DOHH2 (cell line): Measurements from ENCODE around the gene MAPK11.
A peak's percentile ranks its signal among the peaks of the same experiment; 100 is the strongest.

Experiments
- H3F3A ChIP-seq: fragments of 200-600 bp; sonication (generic), shearing (Covaris generic); 2 replicates; pipeline ENCODE4 v1.6.0; 2016; ENCODE audit warnings: antibody characterized with exemption, mild to moderate bottlenecking; ENCODE audit not compliant: control insufficient read depth, insufficient read depth
- H3K27ac ChIP-seq: fragments of 200-600 bp; sonication (generic); 2 replicates; pipeline ENCODE4 v1.5.1; 2014; ENCODE audit warnings: low read depth, mild to moderate bottlenecking, low read length, moderate library complexity
- H3K27me3 ChIP-seq: fragments of 200-600 bp; sonication (generic); 2 replicates; pipeline ENCODE4 v1.6.1; 2014; ENCODE audit warnings: mild to moderate bottlenecking, low read length, mixed read lengths; ENCODE audit not compliant: control insufficient read depth
- H3K36me3 ChIP-seq: fragments of 200-600 bp; sonication (generic); 2 replicates; pipeline ENCODE4 v1.6.1; 2014; ENCODE audit warnings: mild to moderate bottlenecking, low read length, moderate library complexity, mixed read lengths; ENCODE audit not compliant: control insufficient read depth
- H3K4me1 ChIP-seq: fragments of 200-600 bp; sonication (generic); 2 replicates; pipeline ENCODE4 v1.6.1; 2014; ENCODE audit warnings: mild to moderate bottlenecking, low read length, mixed read lengths; ENCODE audit not compliant: control insufficient read depth
- H3K4me2 ChIP-seq: fragments of 200-600 bp; sonication (generic); 2 replicates; pipeline ENCODE4 v1.6.0; 2014; ENCODE audit warnings: mild to moderate bottlenecking, low read length, moderate library complexity
- H3K4me3 ChIP-seq: fragments of 200-600 bp; sonication (generic); 2 replicates; pipeline ENCODE4 v1.5.1; 2014; ENCODE audit warnings: mild to moderate bottlenecking, low read length, mixed read lengths
- H3K79me2 ChIP-seq: fragments of 200-600 bp; sonication (generic); 2 replicates; pipeline ENCODE4 v1.6.1; 2014; ENCODE audit warnings: mild to moderate bottlenecking, low read length, mixed read lengths; ENCODE audit not compliant: control insufficient read depth
- H3K9me2 ChIP-seq: fragments of 200-600 bp; sonication (generic); replicated peaks from 2 replicates; pipeline ENCODE4 v1.6.1; 2014; ENCODE audit warnings: mild to moderate bottlenecking, low read length, mixed read lengths; ENCODE audit not compliant: control insufficient read depth
- H3K9me3 ChIP-seq: fragments of 200-600 bp; sonication (generic); 2 replicates; pipeline ENCODE4 v1.6.1; 2014; ENCODE audit warnings: antibody characterized with exemption, low read length, mixed read lengths; ENCODE audit not compliant: control insufficient read depth, insufficient read depth
- H4K20me1 ChIP-seq: fragments of 200-600 bp; sonication (generic); 2 replicates; pipeline ENCODE4 v1.6.0; 2014; ENCODE audit warnings: low read depth, mild to moderate bottlenecking, antibody characterized with exemption, low read length, moderate library complexity; ENCODE audit not compliant: control insufficient read depth, insufficient read depth
- CTCF ChIP-seq: fragments of 200-600 bp; sonication (generic); IDR thresholded peaks from one replicate; pipeline ENCODE4 v1.5.1; 2014; ENCODE audit warnings: antibody characterized with exemption, mild to moderate bottlenecking, low read depth, low read length; ENCODE audit not compliant: poor library complexity, severe bottlenecking
- EZH2phosphoT487 ChIP-seq: fragments of 200-600 bp; sonication (generic); IDR thresholded peaks from 2 replicates; pipeline ENCODE4 v1.6.1; 2017; ENCODE audit warnings: borderline replicate concordance, mild to moderate bottlenecking, antibody characterized with exemption, low read length, moderate library complexity, mixed read lengths

Gene MAPK11

GRCh38 chr22:50250249-50250554, 20.0 kb downstream of the MAPK11 start:
- Histone ChIP-seq H4K20me1 (peaks cover 3% of the 10 kb centered on the region; the same call in 1 of the 2 replicates), H3K27me3 (no peaks in the 10 kb centered on the region), H3K79me2 (peaks cover 32% of the 10 kb centered on the region), H3K4me2 (peak overlapping the region; percentile 96), H3K4me3 (peak overlapping the region; percentile 96), H3K4me1 (peaks cover 41% of the 10 kb centered on the region), H3K9me3 (no peaks in the 10 kb centered on the region), H3K9me2 (no peaks in the 10 kb centered on the region), H3K27ac (no peak overlapping the region), H3K36me3 (peaks cover 40% of the 10 kb centered on the region), H3F3A (peaks cover 7% of the 10 kb centered on the region)
- TF ChIP-seq EZH2phosphoT487 (no peak), CTCF (no peak)

GRCh38 chr22:50249341-50250248, 20.6 kb downstream of the MAPK11 start:
- peaks cover 7% of the 10 kb centered on the region for H3F3A ChIP-seq
- H3K79me2 ChIP-seq: peaks cover 34% of the 10 kb centered on the region
- no peak overlapping the region for H3K27ac ChIP-seq
- peaks cover 40% of the 10 kb centered on the region for H3K36me3 ChIP-seq
- peaks cover 41% of the 10 kb centered on the region for H3K4me1 ChIP-seq
- H4K20me1 ChIP-seq: peaks cover 3% of the 10 kb centered on the region; the same call in 1 of the 2 replicates
- no peaks in the 10 kb centered on the region for H3K27me3 ChIP-seq
- TF ChIP-seq EZH2phosphoT487 (no peak), CTCF (no peak)
- peak overlapping the region; percentile 96 for H3K4me2 ChIP-seq
- peak overlapping the region; percentile 96 for H3K4me3 ChIP-seq
- H3K9me3 ChIP-seq: no peaks in the 10 kb centered on the region
- H3K9me2 ChIP-seq: no peaks in the 10 kb centered on the region

- H3K4me3 ChIP-seq: no peak overlapping the region
- H3K9me3 ChIP-seq: no peaks in the 10 kb centered on the region
- H3K27me3 ChIP-seq: no peaks in the 10 kb centered on the region
- peaks cover 39% of the 10 kb centered on the region for H3K36me3 ChIP-seq
- H3K27ac ChIP-seq: no peak overlapping the region
- peaks cover 3% of the 10 kb centered on the region; the same call in 1 of the 2 replicates for H4K20me1 ChIP-seq
- H3F3A ChIP-seq: peaks cover 7% of the 10 kb centered on the region
- no peaks in the 10 kb centered on the region for H3K9me2 ChIP-seq
- H3K4me2 ChIP-seq: peak overlapping the region; percentile 12; the same call in 1 of the 2 replicates
- peaks cover 41% of the 10 kb centered on the region for H3K4me1 ChIP-seq
- no peak for TF ChIP-seq EZH2phosphoT487
- TF ChIP-seq CTCF: no peak
- H3K79me2 ChIP-seq: peaks cover 46% of the 10 kb centered on the region
Observed at GRCh38 chr22:50248196-50249081, 21.7 kb downstream of the MAPK11 start.
